ENCODE data around the gene MARCHF3.

DNA sequence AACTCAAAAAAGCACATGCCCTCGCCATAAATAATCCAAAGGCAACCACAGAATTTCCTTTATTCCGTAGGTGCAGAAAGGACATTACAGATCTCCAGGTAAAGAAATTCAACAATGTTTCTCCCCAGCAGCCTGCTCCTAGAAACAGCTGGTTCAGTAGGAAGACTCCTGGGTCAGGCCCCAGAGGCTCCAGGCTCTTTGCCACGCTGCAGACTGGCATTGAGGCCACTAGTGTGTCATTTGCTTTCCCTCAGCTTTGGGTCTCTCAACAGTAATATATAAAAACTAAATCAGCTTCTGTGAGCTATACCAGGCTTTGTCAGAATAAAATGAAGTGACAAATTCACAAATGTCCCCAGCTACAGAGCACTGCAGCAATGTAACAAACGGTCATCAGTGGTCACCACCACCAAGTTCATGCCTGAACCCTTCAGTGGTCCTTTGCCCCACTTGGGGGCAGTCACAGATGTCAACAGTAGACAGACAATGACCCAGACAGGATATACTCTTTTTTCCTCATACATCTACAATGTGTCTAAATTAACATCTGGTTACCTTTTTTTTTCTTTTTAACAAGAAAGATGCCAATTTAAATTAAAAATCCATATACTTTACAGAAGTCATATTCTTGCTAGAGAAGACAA, 93.5 kb downstream of the MARCHF3 start:
- TF ChIP-seq, protein P1, sequence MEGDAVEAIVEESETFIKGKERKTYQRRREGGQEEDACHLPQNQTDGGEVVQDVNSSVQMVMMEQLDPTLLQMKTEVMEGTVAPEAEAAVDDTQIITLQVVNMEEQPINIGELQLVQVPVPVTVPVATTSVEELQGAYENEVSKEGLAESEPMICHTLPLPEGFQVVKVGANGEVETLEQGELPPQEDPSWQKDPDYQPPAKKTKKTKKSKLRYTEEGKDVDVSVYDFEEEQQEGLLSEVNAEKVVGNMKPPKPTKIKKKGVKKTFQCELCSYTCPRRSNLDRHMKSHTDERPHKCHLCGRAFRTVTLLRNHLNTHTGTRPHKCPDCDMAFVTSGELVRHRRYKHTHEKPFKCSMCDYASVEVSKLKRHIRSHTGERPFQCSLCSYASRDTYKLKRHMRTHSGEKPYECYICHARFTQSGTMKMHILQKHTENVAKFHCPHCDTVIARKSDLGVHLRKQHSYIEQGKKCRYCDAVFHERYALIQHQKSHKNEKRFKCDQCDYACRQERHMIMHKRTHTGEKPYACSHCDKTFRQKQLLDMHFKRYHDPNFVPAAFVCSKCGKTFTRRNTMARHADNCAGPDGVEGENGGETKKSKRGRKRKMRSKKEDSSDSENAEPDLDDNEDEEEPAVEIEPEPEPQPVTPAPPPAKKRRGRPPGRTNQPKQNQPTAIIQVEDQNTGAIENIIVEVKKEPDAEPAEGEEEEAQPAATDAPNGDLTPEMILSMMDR (IDR thresholded peaks at IDR 0.05), result no peak
- no peak for TF ChIP-seq POLR2A (IDR thresholded peaks at IDR 0.05)

All from gastroesophageal sphincter (tissue), 3 donors.